Measurements from ENCODE around the gene WDFY4. TPM values are rescaled to one million over a fixed set of nuclear protein-coding genes. Genes with fewer than 3 reads are reported as not detected.

Gene WDFY4
- total and polyA plus RNA-seq, 2 donors (not counting 3 experiments of a cell fraction or from before 2014, with no cell fraction given), result 10.1 to 10.2 TPM

- ChIA-PET CTCF (no interaction called here), POLR2A (no interaction called here)
- Histone ChIP-seq H3K27me3 (ENCODE audit: control insufficient read depth in 2 of 2, insufficient read depth in 2 of 2, low read length in 2 of 2) (peaks cover 0 to 4% of the 10 kb centered on the region in 2 experiments), H3K9me3 (replicated peaks; ENCODE audit: control insufficient read depth, insufficient read depth, low read length) (no peaks in the 10 kb centered on the region), H4K20me1 (replicated peaks; ENCODE audit: control insufficient read depth, extremely low read depth, insufficient read depth, low read length) (no peaks in the 10 kb centered on the region), H3K4me2 (ENCODE audit: insufficient read depth, low read length) (no peak overlapping the region), H3K27ac (ENCODE audit: insufficient read depth, low read depth, low read length) (no peak overlapping the region), H3K79me2 (ENCODE audit: control insufficient read depth, insufficient read depth, low read length) (no peaks in the 10 kb centered on the region), H3K4me1 (ENCODE audit: control insufficient read depth, extremely low read depth, insufficient read depth, low read length) (no peaks in the 10 kb centered on the region), H3K4me3 (replicated peaks in 1 of 3; ENCODE audit: insufficient read depth in 1 of 3, low read depth in 1 of 3, low read length in 3 of 3) (no peak overlapping the region), H3K36me3 (ENCODE audit: control insufficient read depth in 2 of 2, extremely low read depth in 1 of 2, insufficient read depth in 2 of 2, low read length in 2 of 2) (no peaks in the 10 kb centered on the region), H3K9me1 (replicated peaks; ENCODE audit: control insufficient read depth, extremely low read depth, insufficient read depth, low read length) (no peaks in the 10 kb centered on the region), H3K9ac (replicated peaks; ENCODE audit: extremely low read depth, insufficient read depth, low read length) (no peak overlapping the region), H2AFZ (ENCODE audit: low read depth, low read length) (no peak overlapping the region)
- BruUV-seq (replicated peaks), result no TSS peak
- no peak for FAIRE-seq
- dilution Hi-C loops (cut with MboI; ENCODE audit: extremely low pct_ligation_motif_present, low sequenced_read_pairs), result no loop called here
- intact Hi-C loops (cut with micrococcal nuclease), result no loop called here
- TF ChIP-seq POLR2AphosphoS5 (IDR thresholded peaks at IDR 0.05; ENCODE audit: insufficient read depth, low read depth, low read length) (no peak), EZH2 (IDR thresholded peaks at IDR 0.05; ENCODE audit: borderline replicate concordance, low read depth, low read length, severe bottlenecking) (no peak), POLR2A (IDR thresholded peaks at IDR 0.05; ENCODE audit: low read depth, low read length) (no peak), CTCF (IDR thresholded peaks at IDR 0.05; ENCODE audit: extremely low read depth in 1 of 2, insufficient read depth in 1 of 2, low read depth in 1 of 2, low read length in 2 of 2) (no peak), MYC (IDR thresholded peaks at IDR 0.05; ENCODE audit: low read depth, low read length) (no peak), GATA2 (IDR thresholded peaks at IDR 0.05; ENCODE audit: insufficient read depth, insufficient read length, low read depth, low read length) (no peak), JUN (IDR thresholded peaks at IDR 0.05; ENCODE audit: borderline replicate concordance, insufficient read depth, insufficient read length, low read depth) (no peak), FOS (IDR thresholded peaks at IDR 0.05; ENCODE audit: borderline replicate concordance, insufficient read depth, low read length) (no peak)
- TF ChIP-seq, protein P1, sequence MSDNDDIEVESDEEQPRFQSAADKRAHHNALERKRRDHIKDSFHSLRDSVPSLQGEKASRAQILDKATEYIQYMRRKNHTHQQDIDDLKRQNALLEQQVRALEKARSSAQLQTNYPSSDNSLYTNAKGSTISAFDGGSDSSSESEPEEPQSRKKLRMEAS (IDR thresholded peaks at IDR 0.05; ENCODE audit: insufficient read depth, insufficient read length), result no peak
- DNase-seq (ENCODE audit: low read depth, low spot score), result no peak
Measured at GRCh38 chr10:48779077-48779476, 94.4 kb downstream of the WDFY4 start.
